Inflammatory macrophage (primary cell): ENCODE data around the gene ZNF584.
"Not testable (repeated sequence)": the region's sequence is repeated elsewhere in the genome, so short reads cannot be mapped to it uniquely, and the experiment has no call there.

Source experiments
- DNase-seq, 2 donors: peaks; one replicate each; pipeline ENCODE4 v3.0.0-alpha.2; 2020 to 2022

ZNF584 gene

DNA sequence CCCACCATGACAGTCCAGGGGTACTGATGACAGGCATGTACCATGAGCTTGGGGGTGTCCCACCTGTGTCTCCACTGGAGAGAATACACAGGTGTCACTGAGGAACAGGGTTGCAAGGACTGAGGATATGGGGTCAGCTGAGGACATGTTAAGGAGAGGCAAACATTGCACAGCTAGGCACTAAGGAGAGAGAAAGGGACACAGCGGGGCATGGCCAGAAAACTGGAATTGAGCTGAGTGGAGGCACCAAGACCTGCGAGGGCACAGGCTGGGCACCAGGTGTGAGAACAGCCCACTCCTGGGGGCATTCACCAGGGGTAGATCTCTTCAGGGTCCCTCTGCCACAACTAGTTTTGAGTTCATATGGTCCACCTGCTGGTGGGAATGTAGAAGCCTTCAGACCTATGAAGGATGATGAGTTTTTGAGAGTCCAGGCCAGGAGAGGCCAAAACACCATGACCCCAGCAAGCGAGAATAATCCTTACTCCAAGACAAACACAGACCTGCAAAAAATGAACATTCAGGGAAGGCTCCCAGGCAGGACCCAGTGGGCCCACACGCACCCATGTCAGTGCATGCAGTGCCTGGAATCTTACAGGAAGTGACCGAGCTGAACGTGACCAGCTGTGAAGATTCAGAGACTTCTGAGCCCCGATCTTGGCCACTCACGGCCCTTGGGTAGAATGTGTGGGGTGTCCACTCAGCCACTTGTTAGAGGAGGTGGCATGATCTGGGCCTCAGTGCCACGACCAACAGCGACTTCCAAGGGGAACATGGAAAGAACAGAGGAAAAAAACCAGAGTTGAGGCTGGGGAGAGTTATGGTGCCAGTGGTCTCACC, 1.4 kb upstream of the ZNF584 start:
- peak in 1 of 2 donors; percentile 36 for DNase-seq

DNA sequence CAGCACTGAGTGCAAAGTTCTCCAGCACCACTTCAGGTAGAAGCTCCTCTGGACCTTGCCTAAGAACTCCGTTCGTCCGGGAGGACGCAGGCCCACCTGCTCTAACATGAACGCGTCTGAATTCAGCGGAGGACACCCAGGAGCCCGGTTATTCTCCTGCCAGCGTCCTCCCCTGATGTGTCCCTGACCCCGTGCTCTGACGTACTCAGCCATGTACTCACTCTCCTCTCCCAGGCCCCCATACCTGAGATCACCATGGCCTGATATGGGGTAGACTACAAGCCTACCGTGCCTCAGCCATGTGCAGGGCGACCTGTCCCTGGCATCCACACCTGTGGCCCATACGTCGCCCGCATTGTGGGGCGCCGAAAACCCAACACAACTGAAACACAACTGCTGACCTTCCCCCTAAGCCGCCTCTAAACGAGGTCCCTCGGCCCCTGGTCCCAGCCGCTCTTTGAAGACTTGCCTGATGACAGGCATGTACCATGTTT, 744 bp upstream of the ZNF584 start:
- peak in 1 of 2 donors; percentile 17 for DNase-seq

DNA sequence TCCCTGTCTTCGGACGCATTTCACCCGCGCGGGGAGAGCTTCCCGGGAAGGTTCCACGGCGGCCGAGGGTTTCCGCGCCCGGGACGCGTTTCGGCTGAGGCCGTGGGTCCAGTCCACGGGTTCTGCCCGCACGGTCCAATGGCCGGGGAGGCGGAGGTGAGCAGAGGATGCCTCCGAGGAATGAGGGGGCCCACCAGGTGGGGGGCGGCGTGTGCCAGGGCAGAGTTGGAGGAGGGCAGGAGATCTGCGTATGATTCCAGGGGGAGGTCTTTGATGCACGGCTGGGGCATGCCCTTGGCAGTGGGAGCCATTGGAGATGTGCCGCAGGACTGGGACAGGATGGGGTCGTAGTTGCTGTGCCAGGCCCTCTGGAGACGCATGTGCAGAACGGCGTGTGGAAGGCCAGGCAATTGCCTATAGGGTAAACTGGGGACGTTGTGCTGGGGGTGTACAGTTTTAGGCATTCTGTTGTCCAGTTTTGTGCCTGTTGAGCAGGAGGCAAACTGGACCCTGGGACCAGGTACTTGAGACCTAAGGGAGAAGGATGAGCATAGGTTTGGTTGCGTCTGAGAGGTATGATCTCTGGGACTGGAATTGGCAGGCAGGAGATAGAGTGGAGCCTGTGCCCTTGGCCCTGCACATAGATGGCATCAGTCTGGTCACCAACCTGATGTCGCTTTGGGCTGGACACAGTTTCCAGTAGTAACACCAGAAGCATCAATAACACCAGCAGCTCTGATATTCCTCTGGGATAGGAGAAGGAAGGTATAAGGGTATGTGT, 751 bp downstream of the ZNF584 start:
- DNase-seq: peak in 1 of 2 donors; percentile 26

DNA sequence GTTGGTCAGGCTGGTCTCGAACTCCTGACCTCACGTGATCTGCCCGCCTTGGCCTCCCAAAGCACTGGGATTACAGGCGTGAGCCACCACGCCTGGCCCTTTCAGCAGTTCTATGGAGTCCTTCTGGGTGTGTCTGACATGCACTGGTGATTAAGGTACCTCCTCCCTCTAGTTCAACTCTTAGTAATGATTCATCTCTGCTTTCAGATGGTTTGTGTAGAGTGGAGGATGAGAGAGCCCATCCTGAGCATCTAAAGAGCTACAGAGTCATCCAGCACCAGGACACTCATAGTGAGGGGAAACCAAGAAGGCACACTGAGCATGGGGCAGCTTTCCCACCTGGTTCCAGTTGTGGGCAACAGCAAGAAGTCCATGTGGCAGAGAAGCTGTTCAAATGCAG, 8.2 kb downstream of the ZNF584 start:
- no peak for DNase-seq

DNA sequence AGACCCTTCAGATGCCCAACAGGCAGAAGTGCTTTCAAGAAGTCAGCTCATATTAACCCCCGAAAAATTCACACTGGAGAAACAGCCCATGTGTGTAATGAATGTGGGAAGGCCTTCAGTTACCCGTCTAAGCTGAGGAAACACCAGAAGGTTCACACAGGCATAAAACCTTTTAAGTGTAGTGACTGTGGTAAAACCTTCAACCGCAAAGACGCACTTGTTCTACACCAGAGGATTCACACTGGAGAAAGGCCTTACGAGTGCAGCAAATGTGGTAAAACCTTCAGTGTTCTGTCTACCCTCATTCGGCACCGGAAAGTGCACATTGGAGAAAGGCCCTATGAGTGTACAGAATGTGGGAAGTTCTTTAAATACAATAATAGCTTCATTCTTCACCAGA, 8.6 kb downstream of the ZNF584 start:
- DNase-seq: no peak

DNA sequence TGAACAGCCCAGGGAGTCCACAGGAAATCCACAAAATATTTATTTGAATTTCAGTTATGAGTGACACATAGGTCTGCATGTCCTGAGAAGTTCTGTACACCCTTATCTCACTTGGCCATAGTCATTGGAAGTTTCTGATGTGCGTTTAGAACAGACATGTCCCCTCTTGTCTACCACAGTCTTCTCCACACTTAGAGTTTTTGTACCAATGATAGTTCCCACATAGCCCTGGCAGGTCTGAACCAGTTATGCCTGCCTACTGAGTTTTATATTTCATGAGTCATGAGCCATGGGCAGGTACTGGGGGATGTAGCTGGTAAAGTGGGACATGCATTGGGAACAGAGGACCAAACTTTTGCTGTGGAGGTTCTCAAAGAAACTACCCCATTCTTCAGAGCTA, 20.2 kb downstream of the ZNF584 start:
- no peak for DNase-seq

DNA sequence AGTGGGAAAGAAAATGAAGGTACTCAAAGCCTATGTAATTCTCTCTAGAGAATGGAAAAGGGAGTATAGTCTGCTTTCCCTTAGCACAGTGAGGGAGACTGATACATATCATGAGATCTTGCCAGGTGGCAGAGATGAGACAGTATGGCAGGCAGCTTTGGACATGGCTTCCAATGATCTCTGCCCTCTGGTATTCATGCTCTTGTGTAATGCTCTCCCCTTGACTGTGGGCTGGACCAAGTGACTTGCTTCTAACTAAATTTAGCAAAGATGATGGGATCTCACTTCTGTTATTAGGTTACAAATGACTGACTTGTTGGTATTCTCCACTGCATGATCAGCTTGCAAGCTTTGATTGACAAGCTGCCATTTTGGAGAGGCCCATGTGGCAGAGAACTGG, 21.3 kb downstream of the ZNF584 start:
- DNase-seq: no peak

DNA sequence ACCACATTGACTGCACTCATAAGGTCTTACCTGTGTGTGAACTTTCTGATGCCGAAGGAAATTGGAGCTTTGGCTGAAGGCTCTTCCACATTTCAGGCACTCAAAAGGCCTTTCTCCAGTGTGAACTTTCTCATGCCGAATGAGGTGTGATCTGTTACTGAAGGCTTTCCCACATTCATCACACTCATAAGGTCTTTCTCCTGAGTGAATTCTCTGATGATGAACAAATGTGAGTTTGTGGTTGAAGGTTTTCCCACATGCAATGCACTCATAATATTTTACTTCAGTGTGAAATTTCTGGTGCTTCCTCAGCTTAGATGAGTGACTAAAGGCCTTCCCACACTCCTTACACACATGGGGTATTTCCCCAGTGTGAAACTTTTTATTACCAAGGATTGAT, 25.8 kb downstream of the ZNF584 start:
- no peak for DNase-seq

DNA sequence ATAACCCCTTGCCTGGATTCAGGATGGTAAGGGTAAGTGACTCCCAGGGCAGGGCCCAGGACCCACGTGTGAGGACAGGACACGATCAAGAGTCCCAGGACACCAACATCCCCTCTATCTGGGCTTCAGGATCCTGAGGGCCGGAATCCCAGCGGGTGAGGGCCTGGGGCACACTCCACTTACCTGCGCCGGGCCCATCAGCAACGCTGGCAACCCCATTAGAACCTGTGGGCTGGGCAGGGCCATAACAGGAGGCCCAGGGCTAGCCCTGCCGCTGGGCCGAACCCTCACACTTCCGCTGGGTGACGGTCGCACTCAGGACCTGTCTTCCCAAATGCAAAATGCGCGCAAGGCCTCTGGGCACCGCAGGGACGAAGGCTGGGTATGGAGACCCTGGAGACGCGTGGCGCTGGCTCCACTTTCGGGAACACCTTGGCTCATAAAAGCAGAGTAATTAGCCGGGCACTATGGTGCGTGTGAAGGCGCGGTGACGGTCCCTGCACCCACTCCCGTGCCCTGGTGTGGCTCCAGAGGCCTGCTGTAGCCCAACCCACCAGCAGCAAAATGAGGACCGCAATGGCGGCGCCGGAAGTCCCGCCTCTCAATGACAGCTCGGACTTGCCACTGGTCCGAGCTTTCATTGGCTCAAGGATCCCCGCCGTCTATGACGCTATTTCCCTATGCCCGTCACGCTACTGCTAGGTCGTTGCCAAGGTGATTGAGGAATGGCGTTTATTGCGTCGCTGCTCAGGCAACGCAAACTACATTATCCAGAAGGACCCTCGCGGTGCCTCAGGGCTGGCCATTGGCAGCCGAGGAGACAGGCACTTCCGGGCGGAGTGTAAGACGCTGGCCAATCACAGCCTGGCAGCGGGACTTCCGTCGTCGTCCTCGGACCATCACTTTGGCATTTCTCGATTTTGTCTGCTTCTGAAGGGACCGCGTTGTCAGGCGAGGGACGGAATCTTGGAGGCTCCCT, 31.4 kb downstream of the ZNF584 start, which contains the start of gene ZNF132:
Gene ZNF132, minus strand, starts transcription at position 578 of the 979 bp plus-strand sequence. Its CDS starts 332 bp downstream, at position 246.
- peak; percentile 100 for DNase-seq

DNA sequence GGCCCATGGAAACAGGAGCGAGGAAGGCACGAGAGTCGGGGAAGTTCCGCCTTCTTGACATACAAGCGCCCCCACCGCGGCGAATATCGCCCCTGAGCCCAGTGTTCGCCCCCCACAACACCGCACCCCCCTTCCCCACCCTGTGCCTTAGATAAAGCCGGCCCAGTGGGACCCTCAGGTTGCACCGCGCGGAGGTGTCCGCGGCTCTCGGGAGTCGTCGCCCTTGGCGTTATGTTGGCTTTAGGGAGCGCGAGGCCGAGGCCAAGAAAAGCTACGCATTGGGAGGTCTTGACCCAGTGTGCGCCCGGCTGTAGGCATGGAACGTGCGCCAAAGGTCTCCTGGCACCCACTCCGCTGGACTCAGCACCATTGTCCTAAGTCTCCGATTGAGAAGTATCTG, 32.1 kb downstream of the ZNF584 start:
- DNase-seq: no peak

DNA sequence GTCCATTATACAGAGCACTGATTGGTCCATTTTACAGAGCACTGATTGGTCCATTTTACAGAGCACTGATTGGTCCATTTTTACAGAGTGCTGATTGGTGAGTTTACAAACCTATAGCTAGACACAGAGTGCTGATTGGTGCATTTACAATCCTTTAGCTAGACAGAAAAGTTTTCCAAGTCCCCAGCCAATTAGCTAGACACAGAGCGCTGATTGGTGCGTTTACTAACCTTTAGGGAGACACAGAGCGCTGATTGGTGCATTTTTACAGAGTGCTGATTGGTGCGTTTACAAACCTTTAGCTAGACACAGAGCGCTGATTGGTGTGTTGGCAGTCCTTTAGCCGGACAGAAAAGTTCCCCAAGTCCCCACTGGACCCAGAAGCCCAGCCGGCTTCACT, 34.5 kb downstream of the ZNF584 start:
- DNase-seq: not testable (repeated sequence)

DNA sequence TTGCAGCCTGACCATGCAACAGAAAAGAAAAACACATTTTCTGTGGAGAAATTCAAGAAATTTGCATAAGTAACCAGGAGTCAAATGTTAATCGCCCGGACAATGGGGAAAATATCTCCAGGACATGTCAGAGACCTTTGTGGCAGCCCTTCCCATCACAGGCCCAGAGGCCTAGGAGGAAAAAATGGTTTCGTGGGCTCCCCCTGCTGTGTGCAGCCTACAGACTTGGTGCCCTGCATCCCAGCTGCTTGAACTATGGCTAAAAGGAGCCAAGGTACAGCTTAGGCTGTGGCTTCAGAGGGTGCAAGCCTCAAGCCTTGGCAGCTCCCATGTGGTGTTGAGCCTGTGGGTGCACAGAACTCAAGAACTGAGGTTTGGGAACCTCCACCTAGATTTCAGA, 40.4 kb downstream of the ZNF584 start:
- not testable (repeated sequence) for DNase-seq

DNA sequence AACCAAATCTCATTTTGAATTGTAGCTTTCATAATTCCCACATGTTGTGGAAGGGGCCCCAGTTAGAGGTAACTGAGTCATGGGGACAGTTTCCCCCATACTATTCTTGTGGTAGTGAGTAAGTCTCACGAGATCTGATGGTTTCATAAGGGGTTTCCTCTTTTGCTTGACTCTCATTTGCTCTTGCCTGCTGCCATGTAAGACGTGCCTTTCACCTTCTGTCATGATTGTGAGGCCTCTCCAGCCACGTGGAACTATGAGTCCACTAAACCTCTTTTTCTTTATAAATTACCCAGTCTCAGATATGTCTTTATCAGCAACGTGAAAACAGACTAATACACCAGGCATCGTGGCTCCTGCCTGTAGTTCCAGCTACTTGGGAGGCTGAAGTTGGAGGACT, 41.5 kb downstream of the ZNF584 start:
- DNase-seq: not testable (repeated sequence)

DNA sequence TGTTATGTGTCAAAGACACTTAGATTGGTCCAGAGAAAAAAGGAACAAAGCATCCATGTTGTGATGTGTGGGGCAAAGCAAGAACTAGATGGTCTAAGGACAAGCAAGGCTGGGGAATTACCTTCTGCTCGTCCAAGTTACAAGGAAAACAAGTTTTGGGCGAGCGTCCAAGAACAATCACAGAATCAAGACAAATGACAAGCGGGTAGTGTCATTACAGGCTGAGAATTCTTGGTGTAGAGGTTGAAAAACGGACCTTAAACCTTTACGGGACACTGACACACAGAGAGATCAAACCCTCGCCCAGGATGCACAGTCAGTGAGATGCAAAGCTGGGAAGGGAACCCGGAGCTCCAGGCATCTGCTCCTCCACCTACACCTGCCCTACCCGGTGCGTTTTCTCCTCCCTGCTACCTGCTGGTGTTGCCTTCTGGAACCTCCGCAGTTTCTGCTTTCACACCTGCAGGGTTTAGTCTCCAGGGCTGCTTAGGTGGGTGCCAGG, 42.5 kb downstream of the ZNF584 start:
- DNase-seq: no peak

DNA sequence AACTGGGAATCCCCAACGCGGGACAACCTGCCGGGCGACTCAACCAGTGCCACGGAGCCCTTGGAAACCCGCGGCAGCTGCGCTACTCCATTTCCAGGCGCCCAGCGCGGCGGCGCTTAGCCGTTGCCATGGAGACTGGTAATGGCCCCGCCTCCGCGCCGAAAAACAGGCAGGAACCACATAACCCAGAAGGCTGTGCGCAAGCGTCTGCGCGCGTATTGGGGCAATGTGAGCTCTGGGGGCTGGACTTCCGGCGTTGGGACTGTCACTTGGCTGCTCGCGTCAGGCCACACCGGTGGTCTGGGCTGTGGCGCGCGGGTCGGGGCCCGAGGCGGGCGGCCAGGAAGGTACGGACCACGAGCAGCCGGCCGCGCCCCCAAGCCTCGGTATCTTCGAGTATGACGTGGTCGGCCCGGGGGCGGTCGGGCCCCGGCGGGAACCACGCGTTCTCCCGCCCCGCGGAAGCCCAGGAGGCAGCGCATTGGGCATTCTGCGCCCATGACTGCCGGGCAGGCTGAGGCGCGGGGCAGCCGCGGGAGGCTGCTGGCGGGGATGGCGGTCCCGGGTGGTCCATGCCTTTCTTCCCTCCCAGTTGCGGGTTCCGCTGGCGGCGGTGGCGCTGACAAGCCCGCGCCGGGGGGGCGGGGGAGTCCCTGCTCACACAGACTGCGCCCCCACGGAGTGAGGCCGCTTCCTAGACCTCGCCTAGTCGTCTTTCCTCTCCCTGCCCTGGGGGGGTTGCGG, 43.1 kb downstream of the ZNF584 start, which contains the start of gene ZNF324B:
Gene ZNF324B, plus strand, starts transcription at position 265 of the 744 bp plus-strand sequence. CDS start 2,080 bp downstream, outside the sequence.
- DNase-seq: peak; percentile 96 to 98

DNA sequence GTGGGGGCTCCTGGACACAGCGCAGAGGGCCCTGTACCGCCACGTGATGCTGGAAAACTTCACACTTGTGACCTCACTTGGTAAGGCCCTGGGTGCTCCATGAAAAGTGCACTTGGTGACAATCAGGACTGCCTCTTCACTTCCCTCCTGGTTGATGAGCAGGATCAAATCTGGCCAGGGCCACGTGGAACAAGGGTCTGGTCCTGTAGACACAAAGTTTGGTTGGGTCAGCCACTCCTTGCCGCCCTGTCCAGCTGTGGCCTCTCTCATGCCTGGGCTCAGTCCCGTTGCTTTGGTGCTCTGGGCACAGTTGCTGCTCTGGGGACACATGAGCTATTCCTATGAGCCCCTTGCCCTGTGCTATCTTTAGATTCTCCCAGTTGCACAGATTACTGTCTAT, 45.3 kb downstream of the ZNF584 start:
- no peak for DNase-seq

DNA sequence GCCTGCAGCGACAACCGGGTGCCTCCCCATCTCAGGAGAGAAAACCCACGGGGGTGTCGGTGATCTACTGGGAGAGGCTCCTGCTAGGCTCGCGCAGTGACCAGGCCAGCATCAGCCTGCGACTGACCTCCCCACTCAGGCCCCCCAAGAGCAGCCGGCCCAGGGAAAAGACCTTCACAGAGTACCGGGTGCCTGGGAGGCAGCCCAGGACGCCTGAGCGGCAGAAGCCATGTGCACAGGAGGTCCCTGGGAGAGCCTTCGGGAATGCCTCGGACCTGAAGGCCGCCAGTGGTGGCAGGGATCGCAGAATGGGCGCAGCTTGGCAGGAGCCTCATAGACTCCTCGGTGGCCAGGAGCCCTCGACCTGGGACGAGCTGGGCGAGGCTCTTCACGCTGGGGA, 46.9 kb downstream of the ZNF584 start:
- DNase-seq: no peak

DNA sequence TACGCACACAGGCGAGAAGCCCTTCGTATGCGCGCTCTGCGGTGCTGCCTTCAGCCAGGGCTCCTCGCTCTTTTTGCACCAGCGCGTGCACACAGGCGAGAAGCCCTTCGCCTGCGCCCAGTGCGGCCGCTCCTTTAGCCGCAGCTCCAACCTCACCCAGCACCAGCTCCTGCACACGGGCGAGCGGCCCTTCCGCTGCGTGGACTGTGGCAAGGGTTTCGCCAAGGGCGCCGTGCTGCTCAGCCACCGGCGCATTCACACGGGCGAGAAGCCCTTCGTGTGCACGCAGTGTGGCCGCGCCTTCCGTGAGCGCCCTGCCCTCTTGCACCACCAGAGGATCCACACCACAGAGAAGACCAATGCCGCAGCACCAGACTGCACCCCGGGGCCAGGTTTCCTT, 47.7 kb downstream of the ZNF584 start:
- DNase-seq: no peak

DNA sequence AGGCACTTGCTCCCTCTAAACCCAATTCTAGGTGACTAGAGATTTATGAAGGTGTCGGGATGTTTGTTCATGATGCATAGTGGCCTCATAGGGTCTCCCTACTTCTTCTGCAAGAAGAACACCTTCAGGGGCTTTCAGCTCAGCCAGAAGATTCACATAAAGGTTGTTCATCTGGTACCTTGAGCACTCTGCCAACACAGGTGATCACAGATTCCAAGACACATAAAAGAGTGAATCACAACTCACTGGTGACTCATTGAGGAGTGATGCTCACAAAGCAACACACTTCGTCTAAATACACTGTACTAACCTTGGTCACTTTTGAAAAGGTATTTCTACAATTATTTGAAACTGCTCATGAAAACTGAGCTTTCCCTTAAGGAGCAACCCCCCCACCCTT, 51.6 kb downstream of the ZNF584 start:
- no peak for DNase-seq

DNA sequence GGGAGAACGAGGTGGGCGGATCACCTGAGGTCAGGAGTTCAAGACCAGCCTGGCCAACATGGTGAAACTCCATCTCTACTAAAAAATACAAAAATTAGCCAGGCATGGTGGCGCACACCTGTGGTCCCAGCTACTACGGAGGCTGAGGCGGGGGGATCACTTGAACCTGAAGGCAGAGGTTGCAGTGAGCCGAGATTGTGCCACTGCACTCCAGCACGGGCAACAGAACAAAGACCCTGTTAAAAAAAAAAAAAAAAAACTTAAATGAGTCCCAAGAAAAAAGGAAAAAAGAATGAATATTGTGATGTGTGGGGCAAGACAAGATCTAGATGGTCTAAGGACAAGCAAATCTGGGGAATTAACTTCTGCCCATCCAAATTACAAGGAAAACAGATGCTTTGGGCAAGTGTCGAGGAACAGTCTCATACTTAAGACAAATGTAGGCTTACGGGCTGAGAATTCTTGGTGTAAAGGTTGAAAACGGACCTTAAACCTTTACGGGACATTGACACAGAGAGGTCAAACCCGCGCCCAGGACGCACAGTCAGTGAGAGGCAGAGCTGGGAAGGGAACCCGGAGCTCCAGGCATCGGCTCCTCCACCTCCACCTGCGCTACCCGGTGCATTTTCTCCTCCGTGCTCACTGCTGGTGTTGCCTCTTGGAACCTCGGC, 57.8 kb downstream of the ZNF584 start:
- no peak for DNase-seq
